GM23338 (cell line): ENCODE data around the gene COA8. TPM values are rescaled to one million over a fixed set of nuclear protein-coding genes. Genes with fewer than 3 reads are reported as not detected.

Experiments
- ATAC-seq: fragments of 200-7000 bp; cut with Tn5 transposase; 3 replicates; pipeline ENCODE4 v1.9.1; 2020
- DNase-seq: peaks from one replicate; pipeline ENCODE4 v3.0.0-alpha.2; 2015; ENCODE audit warnings: low spot score
- H2AFZ ChIP-seq: fragments of 200-600 bp; sonication (generic); 2 replicates; pipeline ENCODE4 v1.8.0; 2016; ENCODE audit warnings: antibody characterized with exemption, mild to moderate bottlenecking, moderate library complexity
- H3F3A ChIP-seq: fragments of 200-600 bp; sonication (generic); replicated peaks from 2 replicates; pipeline ENCODE4 v1.8.0; 2017; ENCODE audit warnings: antibody characterized with exemption, mixed run types, low read depth
- H3K27ac ChIP-seq: fragments of 200-600 bp; sonication (generic); 2 replicates; pipeline ENCODE4 v1.6.1; 2016; ENCODE audit warnings: low read depth
- H3K27me3 ChIP-seq: fragments of 200-600 bp; sonication (generic); 2 replicates; pipeline ENCODE4 v1.8.0; 2016; ENCODE audit warnings: mild to moderate bottlenecking, mixed run types, moderate library complexity; ENCODE audit not compliant: insufficient read depth
- H3K36me3 ChIP-seq: fragments of 200-600 bp; sonication (generic); 2 replicates; pipeline ENCODE4 v1.8.0; 2016; ENCODE audit warnings: mild to moderate bottlenecking; ENCODE audit not compliant: insufficient read depth
- H3K4me1 ChIP-seq: fragments of 200-600 bp; sonication (generic); 2 replicates; pipeline ENCODE4 v1.8.0; 2016; ENCODE audit warnings: mild to moderate bottlenecking, moderate library complexity; ENCODE audit not compliant: insufficient read depth
- H3K4me2 ChIP-seq: fragments of 200-600 bp; sonication (generic); 2 replicates; pipeline ENCODE4 v1.7.1; 2017; ENCODE audit warnings: mixed run types
- H3K4me3 ChIP-seq: fragments of 200-600 bp; sonication (generic); 2 replicates; pipeline ENCODE4 v1.6.1; 2016; ENCODE audit warnings: mixed run types
- H3K79me2 ChIP-seq: fragments of 200-600 bp; sonication (generic); replicated peaks from 2 replicates; pipeline ENCODE4 v1.8.0; 2017; ENCODE audit warnings: mild to moderate bottlenecking; ENCODE audit not compliant: insufficient read depth
- H3K9me2 ChIP-seq: fragments of 200-600 bp; sonication (generic); 2 replicates; pipeline ENCODE4 v1.8.0; 2017; ENCODE audit not compliant: insufficient read depth
- H4K20me1 ChIP-seq: fragments of 200-600 bp; sonication (generic); replicated peaks from 2 replicates; pipeline ENCODE4 v1.8.0; 2017; ENCODE audit warnings: mild to moderate bottlenecking; ENCODE audit not compliant: insufficient read depth
- H3K27ac Mint-ChIP-seq: 2 replicates; pipeline ENCODE4 v1.8.0; 2020; ENCODE audit warnings: inconsistent platforms, mild to moderate bottlenecking, moderate library complexity, mixed read lengths
- H3K27me3 Mint-ChIP-seq: 3 replicates; pipeline ENCODE4 v1.8.0; 2022; ENCODE audit warnings: low read depth, mild to moderate bottlenecking, moderate library complexity, mixed read lengths, inconsistent platforms; ENCODE audit not compliant: insufficient read depth, poor library complexity
- H3K36me3 Mint-ChIP-seq: 3 replicates; pipeline ENCODE4 v1.8.0; 2021; ENCODE audit warnings: low read depth, mild to moderate bottlenecking, inconsistent platforms, moderate library complexity, mixed read lengths
- H3K4me1 Mint-ChIP-seq: 3 replicates; pipeline ENCODE4 v1.8.0; 2020; ENCODE audit warnings: mild to moderate bottlenecking, inconsistent platforms, mixed read lengths
- H3K4me3 Mint-ChIP-seq: 3 replicates; pipeline ENCODE4 v1.8.0; 2021; ENCODE audit warnings: moderate library complexity, mild to moderate bottlenecking, inconsistent platforms, mixed read lengths
- H3K9me3 Mint-ChIP-seq: 3 replicates; pipeline ENCODE4 v1.8.0; 2020; ENCODE audit warnings: moderate library complexity, mild to moderate bottlenecking, inconsistent platforms, mixed read lengths
- ETS1 ChIP-seq: IDR thresholded peaks from 2 replicates; pipeline ENCODE4 v1.6.1; 2016; ENCODE audit warnings: antibody characterized with exemption
- EZH2phosphoT487 ChIP-seq: fragments of 200-600 bp; sonication (generic); IDR thresholded peaks from one replicate; pipeline ENCODE4 v1.8.1; 2018; ENCODE audit warnings: antibody characterized with exemption; ENCODE audit not compliant: unreplicated experiment
- JUNB ChIP-seq: IDR thresholded peaks from one replicate; pipeline ENCODE4 v1.6.1; 2016; ENCODE audit warnings: antibody characterized with exemption; ENCODE audit not compliant: unreplicated experiment
- ZNF114 ChIP-seq: fragments of 250-450 bp; sonication (Bioruptor Pico); IDR thresholded peaks from 2 replicates; pipeline ENCODE4 v1.5.0; 2020; ENCODE audit warnings: mild to moderate bottlenecking, moderate library complexity
- ZNF462 ChIP-seq: fragments of 250-450 bp; sonication (Bioruptor Pico); IDR thresholded peaks from 2 replicates; pipeline ENCODE4 v1.5.0; 2020; ENCODE audit warnings: mild to moderate bottlenecking, moderate library complexity
- polyA plus RNA-seq: library from polyadenylated mRNA; unstranded; fragments of >200 nt; fragmentation: Nextera tagmentation; extraction: Ambion mirVana; gene quantifications from 2 replicates; pipeline ENCODE4 v1.2.1, GENCODE V29; 2016
- total RNA-seq: library from RNA; depleted of rRNA; stranded (reverse); fragments of >200 nt; shearing (Covaris generic); gene quantifications from 2 replicates; pipeline ENCODE4 v1.2.3, GENCODE V29; 2014
- TF ChIP-seq, protein P1 (sequence below), 2 experiments: fragments of 200-600 bp in 1 of 2; sonication (generic) in 1 of 2; conservative IDR thresholded peaks; 2 replicates each; pipeline versions ENCODE4 v1.5.1 to v1.6.1; 2016 to 2017; ENCODE audit warnings: antibody characterized with exemption in 2 of 2, low read depth in 2 of 2, mild to moderate bottlenecking in 2 of 2, moderate library complexity in 1 of 2

COA8 gene
- total and polyA plus RNA-seq, 2 experiments from 2014 or later = 61.3 to 130 TPM

GRCh38 chr14:103630364-103631108 is 67.8 kb downstream of the COA8 start:
- Mint-ChIP-seq H3K27ac (0 out of 2 replicates have a peak overlapping the region, but pooled peaks have one; percentile 31), H3K4me1 (peaks cover 25% of the 10 kb centered on the region), H3K36me3 (peaks cover 10% of the 10 kb centered on the region), H3K27me3 (peaks cover 7% of the 10 kb centered on the region), H3K9me3 (no peaks in the 10 kb centered on the region), H3K4me3 (peak overlapping the region; percentile 94)
- H3K4me1 ChIP-seq = peaks cover 18% of the 10 kb centered on the region
- no peaks in the 10 kb centered on the region for H3K36me3 ChIP-seq
- H3K4me2 ChIP-seq = peak overlapping the region; percentile 96
- 0 out of 2 replicates have a peak, but pooled peaks cover 15% of the 10 kb centered on the region for H3F3A ChIP-seq
- H3K79me2 ChIP-seq = peaks cover 60% of the 10 kb centered on the region
- no peak overlapping the region for H2AFZ ChIP-seq
- H3K27ac ChIP-seq = no peak overlapping the region
- peaks cover 51% of the 10 kb centered on the region for H4K20me1 ChIP-seq
- peak overlapping the region; percentile 85 for H3K4me3 ChIP-seq
- H3K9me2 ChIP-seq = no peaks in the 10 kb centered on the region
- ATAC-seq (no peak), DNase-seq (no peak)
- TF ChIP-seq ETS1 (no peak), ZNF114 (CRISPR knock-in tag) (no peak), JUNB (no peak), ZNF462 (no peak), EZH2phosphoT487 (no peak)
- TF ChIP-seq, protein P1, sequence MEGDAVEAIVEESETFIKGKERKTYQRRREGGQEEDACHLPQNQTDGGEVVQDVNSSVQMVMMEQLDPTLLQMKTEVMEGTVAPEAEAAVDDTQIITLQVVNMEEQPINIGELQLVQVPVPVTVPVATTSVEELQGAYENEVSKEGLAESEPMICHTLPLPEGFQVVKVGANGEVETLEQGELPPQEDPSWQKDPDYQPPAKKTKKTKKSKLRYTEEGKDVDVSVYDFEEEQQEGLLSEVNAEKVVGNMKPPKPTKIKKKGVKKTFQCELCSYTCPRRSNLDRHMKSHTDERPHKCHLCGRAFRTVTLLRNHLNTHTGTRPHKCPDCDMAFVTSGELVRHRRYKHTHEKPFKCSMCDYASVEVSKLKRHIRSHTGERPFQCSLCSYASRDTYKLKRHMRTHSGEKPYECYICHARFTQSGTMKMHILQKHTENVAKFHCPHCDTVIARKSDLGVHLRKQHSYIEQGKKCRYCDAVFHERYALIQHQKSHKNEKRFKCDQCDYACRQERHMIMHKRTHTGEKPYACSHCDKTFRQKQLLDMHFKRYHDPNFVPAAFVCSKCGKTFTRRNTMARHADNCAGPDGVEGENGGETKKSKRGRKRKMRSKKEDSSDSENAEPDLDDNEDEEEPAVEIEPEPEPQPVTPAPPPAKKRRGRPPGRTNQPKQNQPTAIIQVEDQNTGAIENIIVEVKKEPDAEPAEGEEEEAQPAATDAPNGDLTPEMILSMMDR (conservative IDR thresholded peaks at IDR 0.05; ENCODE audit: low read depth in 2 of 2) = no peak
- no peaks in the 10 kb centered on the region for H3K27me3 ChIP-seq
